Activated naive CD8-positive, alpha-beta T cell treated with anti-CD3 and anti-CD28 coated beads, Interleukin-2, amount 10 ng/mL, durations not matched to agents 7 days and 5 days (primary cell): ENCODE data around the gene FXR2. TPM values are rescaled to one million over a fixed set of nuclear protein-coding genes. Genes with fewer than 3 reads are reported as not detected.

ENCODE experiments used
- ATAC-seq: fragments of 150-1000 bp; cut with Tn5 transposase; one replicate; pipeline ENCODE4 v1.10.0; 2021; ENCODE audit warnings: low read depth, moderate library complexity
- POLR2A ChIA-PET: fragments of 350-600 bp; sonication (Branson Sonifier 250); formaldehyde crosslinking; loops from one replicate; lab custom pipeline; 2021; ENCODE audit warnings: antibody characterized with exemption; lab: Charles Lee
- DNase-seq: peaks from one replicate; pipeline ENCODE4 v3.0.0; 2021
- H3K27ac Mint-ChIP-seq: one replicate; pipeline ENCODE4 v1.8.0; 2022; ENCODE audit warnings: mild to moderate bottlenecking, mixed read lengths
- H3K27me3 Mint-ChIP-seq: one replicate; pipeline ENCODE4 v1.8.0; 2022; ENCODE audit warnings: mild to moderate bottlenecking, moderate library complexity, mixed read lengths
- H3K36me3 Mint-ChIP-seq: one replicate; pipeline ENCODE4 v1.8.0; 2021; ENCODE audit warnings: mild to moderate bottlenecking, mixed read lengths
- H3K4me1 Mint-ChIP-seq: one replicate; pipeline ENCODE4 v1.8.0; 2021; ENCODE audit warnings: mixed read lengths
- H3K4me3 Mint-ChIP-seq: one replicate; pipeline ENCODE4 v1.8.0; 2022; ENCODE audit warnings: mild to moderate bottlenecking, moderate library complexity, mixed read lengths
- H3K9me3 Mint-ChIP-seq: one replicate; pipeline ENCODE4 v1.8.0; 2021; ENCODE audit warnings: mixed read lengths
- total RNA-seq, 2 experiments: library from RNA; stranded (reverse); gene quantifications; one replicate each; pipeline ENCODE4 v1.2.3, GENCODE V29; 2021

FXR2 gene
- total RNA-seq, 2 experiments from 2014 or later, result 37.7 to 38.2 TPM

DNA sequence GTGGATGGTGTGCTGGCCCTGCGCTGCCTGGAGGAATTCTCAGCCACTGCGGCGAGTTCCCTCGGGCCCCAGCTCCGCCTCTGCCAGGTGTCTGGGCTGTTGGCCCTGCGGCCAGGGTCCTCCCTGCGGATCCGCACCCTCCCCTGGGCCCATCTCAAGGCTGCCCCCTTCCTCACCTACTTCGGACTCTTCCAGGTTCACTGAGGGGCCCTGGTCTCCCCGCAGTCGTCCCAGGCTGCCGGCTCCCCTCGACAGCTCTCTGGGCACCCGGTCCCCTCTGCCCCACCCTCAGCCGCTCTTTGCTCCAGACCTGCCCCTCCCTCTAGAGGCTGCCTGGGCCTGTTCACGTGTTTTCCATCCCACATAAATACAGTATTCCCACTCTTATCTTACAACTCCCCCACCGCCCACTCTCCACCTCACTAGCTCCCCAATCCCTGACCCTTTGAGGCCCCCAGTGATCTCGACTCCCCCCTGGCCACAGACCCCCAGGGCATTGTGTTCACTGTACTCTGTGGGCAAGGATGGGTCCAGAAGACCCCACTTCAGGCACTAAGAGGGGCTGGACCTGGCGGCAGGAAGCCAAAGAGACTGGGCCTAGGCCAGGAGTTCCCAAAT is 57.4 kb downstream of the FXR2 start:
- ATAC-seq (no peak), DNase-seq (no peak)
- Mint-ChIP-seq H3K36me3 (peaks cover 30% of the 10 kb centered on the region), H3K27ac (no peak overlapping the region), H3K27me3 (no peaks in the 10 kb centered on the region), H3K9me3 (no peaks in the 10 kb centered on the region), H3K4me3 (no peak overlapping the region), H3K4me1 (peaks cover 61% of the 10 kb centered on the region)
- POLR2A ChIA-PET, result interaction anchor here (6.2 kb wide), 1 partner anchor 42 kb away, joined by 63 read pairs; no protein-coding TSS in a partner anchor

- DNase-seq, result no peak
- Mint-ChIP-seq H3K4me1 (peaks cover 65% of the 10 kb centered on the region), H3K36me3 (peaks cover 30% of the 10 kb centered on the region), H3K27me3 (no peaks in the 10 kb centered on the region), H3K4me3 (no peak overlapping the region), H3K9me3 (no peaks in the 10 kb centered on the region), H3K27ac (peak overlapping the region; percentile 55)
- no peak for ATAC-seq
- POLR2A ChIA-PET, result interaction anchor here (0.8 to 6.2 kb wide), 2 partner anchors 41 to 77 kb away, joined by 3 to 63 read pairs; partner anchors contain the start of gene ZBTB4
These were observed 58.1 kb downstream of the FXR2 start for GRCh38 chr17:7556627-7557026.

GRCh38 chr17:7555320-7555948 is 59.3 kb downstream of the FXR2 start:
- POLR2A ChIA-PET, result interaction anchor here (0.6 kb wide), 1 partner anchor 313 kb away, joined by 7 read pairs; the partner anchor contains the start of gene GABARAP
- peak overlapping the region; percentile 65 for H3K27ac Mint-ChIP-seq
- DNase-seq (no peak), ATAC-seq (no peak)
- H3K4me1 Mint-ChIP-seq, result peaks cover 67% of the 10 kb centered on the region
- no peaks in the 10 kb centered on the region for H3K9me3 Mint-ChIP-seq
- H3K27me3 Mint-ChIP-seq, result no peaks in the 10 kb centered on the region
- H3K4me3 Mint-ChIP-seq, result no peak overlapping the region
- peaks cover 31% of the 10 kb centered on the region for H3K36me3 Mint-ChIP-seq

DNA sequence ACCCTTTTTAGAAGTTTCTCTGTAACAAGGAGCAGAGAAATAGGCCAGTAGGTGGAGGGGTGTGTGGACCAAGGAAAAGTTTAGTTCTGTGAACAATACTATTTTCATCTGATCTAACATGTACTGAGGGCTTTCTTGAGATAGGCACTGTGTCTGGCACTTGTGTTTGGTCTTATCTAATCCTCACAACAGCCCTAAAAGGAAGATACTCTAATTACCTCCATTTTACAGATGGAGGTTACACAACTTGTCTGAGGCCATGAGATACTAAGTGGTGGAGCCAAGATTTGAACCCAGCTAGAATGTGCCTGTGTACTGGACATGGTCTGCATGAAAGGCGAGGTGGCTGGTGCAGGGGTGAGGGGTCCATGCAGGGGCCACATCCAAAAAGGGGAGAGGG is 61.3 kb downstream of the FXR2 start:
- peaks cover 62% of the 10 kb centered on the region for H3K4me1 Mint-ChIP-seq
- no peak for ATAC-seq
- DNase-seq, result no peak
- POLR2A ChIA-PET, result interaction anchor here (0.5 to 2.4 kb wide), 6 partner anchors 8 to 289 kb away, joined by 3 to 12 read pairs (median 8); partner anchors contain the start of genes POLR2A and SENP3
- no peaks in the 10 kb centered on the region for H3K27me3 Mint-ChIP-seq
- no peaks in the 10 kb centered on the region for H3K9me3 Mint-ChIP-seq
- H3K36me3 Mint-ChIP-seq, result peaks cover 36% of the 10 kb centered on the region
- H3K27ac Mint-ChIP-seq, result peak overlapping the region; percentile 93
- H3K4me3 Mint-ChIP-seq, result peak overlapping the region; percentile 75

DNA sequence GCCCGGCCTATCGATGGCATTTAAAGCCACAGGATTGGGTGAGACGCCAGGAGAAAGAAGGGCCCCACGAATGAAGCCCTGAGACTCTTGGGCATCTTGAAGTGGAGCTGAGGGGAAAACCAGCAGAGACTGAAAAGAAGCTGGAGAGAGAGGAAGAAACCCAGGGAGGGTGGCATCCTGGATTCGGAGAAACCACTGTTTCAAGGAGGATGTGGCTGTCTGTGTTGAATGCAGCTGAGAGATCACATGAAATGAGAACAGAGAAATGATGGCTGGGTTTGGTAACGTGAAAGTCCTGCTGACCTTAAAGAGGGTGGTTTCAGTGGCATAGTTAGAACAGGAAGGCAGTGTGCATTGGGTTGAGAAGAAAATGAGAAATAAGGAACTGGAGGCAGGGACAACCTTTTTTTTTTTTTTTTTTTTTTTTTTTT is 62.1 kb downstream of the FXR2 start:
- ATAC-seq, result peak; percentile 80
- Mint-ChIP-seq H3K27me3 (no peaks in the 10 kb centered on the region), H3K36me3 (peaks cover 40% of the 10 kb centered on the region), H3K4me3 (peak overlapping the region; percentile 75), H3K27ac (peak overlapping the region; percentile 93), H3K9me3 (no peaks in the 10 kb centered on the region), H3K4me1 (peaks cover 60% of the 10 kb centered on the region)
- DNase-seq, result peak; percentile 53
- POLR2A ChIA-PET, result interaction anchor here (0.6 to 2.4 kb wide), 19 partner anchors 8 to 290 kb away, joined by 3 to 12 read pairs (median 4); partner anchors contain the start of genes ACAP1, CD68, PLSCR3 and POLR2A

- peaks cover 56% of the 10 kb centered on the region for H3K4me1 Mint-ChIP-seq
- peak overlapping the region; percentile 100 for H3K4me3 Mint-ChIP-seq
- H3K36me3 Mint-ChIP-seq, result peaks cover 40% of the 10 kb centered on the region
- ATAC-seq, result no peak
- DNase-seq, result no peak
- no peaks in the 10 kb centered on the region for H3K9me3 Mint-ChIP-seq
- H3K27me3 Mint-ChIP-seq, result no peaks in the 10 kb centered on the region
- POLR2A ChIA-PET, result interaction anchor here (1.7 to 2.4 kb wide), 4 partner anchors 10 to 167 kb away, joined by 3 to 12 read pairs (median 8); partner anchors contain the start of genes POLR2A and SENP3
- peak overlapping the region; percentile 93 for H3K27ac Mint-ChIP-seq
These were observed 63.3 kb downstream of the FXR2 start for GRCh38 chr17:7551396-7551795.

DNA sequence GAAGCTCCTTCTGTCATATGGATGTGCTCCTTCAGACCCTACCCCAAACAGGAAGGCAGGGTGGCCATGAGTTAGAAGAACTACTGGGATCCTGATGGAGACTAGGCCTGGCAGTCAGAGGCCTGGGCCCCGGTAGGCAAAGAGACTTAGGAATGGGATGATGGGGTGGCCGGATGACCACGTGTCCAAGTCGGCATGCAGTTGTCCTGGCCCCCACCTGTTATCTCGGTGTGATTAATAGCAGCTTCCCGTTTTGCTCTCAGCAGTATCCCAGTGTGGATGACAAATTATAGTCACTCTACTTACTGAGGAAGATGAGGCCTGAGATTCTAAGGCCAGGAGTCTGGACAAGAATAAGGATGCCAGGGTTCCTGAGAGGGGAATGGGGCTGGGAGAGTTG is 64.4 kb downstream of the FXR2 start:
- Mint-ChIP-seq H3K4me1 (peaks cover 49% of the 10 kb centered on the region), H3K27ac (peak overlapping the region; percentile 97), H3K9me3 (no peaks in the 10 kb centered on the region), H3K36me3 (peaks cover 35% of the 10 kb centered on the region), H3K27me3 (no peaks in the 10 kb centered on the region), H3K4me3 (peak overlapping the region; percentile 100)
- POLR2A ChIA-PET, result interaction anchor here (0.5 to 1.6 kb wide), 7 partner anchors 8 to 136 kb away, joined by 3 to 5 read pairs (median 4); partner anchors contain the start of genes POLR2A and TNFSF13
- DNase-seq, result no peak
- ATAC-seq, result no peak

DNA sequence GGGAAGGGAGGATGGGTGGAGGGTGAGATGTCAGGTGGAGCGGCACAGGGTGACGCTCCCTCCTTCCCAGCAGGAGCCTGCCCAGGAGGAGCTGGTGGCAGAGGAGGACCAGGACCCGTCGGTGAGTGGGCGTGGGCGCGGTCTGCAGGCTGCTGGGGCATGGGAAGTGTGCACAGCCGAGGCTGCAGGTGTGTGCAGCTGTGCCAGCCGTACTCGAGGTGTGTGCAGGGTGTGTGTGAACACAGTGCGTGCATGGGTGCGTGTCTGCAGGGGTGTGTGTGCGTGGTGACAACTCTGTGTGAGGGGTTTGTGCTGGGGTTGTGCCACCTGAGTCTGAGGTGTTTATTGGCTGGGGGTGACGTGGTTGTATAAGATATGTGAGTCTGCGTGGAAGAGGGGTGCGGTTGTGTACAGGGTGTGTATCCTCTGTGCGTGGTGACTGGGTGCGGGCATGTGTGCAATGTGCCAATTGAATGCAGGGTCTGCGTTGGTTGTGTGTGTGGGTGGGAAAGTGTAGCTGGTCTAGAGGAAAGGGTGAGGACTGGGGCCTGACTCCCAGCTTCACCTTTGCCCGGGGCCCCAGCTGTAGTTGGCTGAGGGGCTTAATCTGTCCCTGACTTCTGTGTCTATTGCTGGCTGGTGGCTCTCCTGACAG is 65.2 kb downstream of the FXR2 start:
- Mint-ChIP-seq H3K9me3 (no peaks in the 10 kb centered on the region), H3K4me3 (peak overlapping the region; percentile 100), H3K4me1 (peaks cover 46% of the 10 kb centered on the region), H3K27me3 (no peaks in the 10 kb centered on the region), H3K36me3 (peaks cover 31% of the 10 kb centered on the region), H3K27ac (peak overlapping the region; percentile 97)
- DNase-seq (peak; percentile 66), ATAC-seq (peak; percentile 37)
- POLR2A ChIA-PET, result interaction anchor here (0.7 to 2.9 kb wide), 8 partner anchors 9 to 137 kb away, joined by 3 to 8 read pairs (median 4); partner anchors contain the start of genes CD68, POLR2A and TNFSF13

DNA sequence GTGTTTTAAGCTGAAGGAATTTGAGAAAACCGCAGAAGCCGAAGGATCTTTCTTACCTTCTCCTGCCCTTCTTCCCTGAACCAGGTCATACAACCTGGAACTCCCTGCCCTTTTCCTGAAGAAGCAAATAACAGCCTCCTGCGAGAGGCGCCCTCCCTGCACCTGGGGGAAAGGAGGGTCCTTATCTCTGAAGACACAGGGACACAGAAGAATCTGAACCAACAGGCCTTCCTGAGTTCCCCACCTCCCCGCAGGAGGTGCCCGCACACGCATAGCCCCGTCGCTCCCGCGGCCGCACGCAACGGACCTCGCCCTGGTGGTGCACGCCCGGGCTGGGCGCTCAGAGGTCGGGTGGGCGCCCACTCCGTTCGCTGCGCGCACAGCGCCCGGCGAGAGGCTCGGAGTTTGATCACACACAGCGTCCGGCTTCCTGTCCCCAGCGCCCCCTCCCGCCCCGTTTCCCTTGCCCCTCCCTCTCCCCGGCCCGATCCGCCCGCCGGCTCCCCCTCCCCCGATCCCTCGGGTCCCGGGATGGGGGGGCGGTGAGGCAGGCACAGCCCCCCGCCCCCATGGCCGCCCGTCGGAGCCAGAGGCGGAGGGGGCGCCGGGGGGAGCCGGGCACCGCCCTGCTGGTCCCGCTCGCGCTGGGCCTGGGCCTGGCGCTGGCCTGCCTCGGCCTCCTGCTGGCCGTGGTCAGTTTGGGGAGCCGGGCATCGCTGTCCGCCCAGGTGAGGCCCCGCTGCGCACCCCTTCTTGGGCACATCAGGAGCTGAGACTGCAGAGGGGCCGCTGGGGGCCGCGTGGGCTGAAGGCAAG is 65.9 kb downstream of the FXR2 start, which contains the start of gene TNFSF12:
Gene TNFSF12, plus strand, starts transcription at position 474 of the 816 bp plus-strand sequence. Its CDS starts 96 bp downstream, at position 570.
- POLR2A ChIA-PET, result interaction anchor here (0.7 to 2.9 kb wide), 9 partner anchors 10 to 138 kb away, joined by 3 to 10 read pairs (median 5); partner anchors contain the start of genes CD68, POLR2A, TNFSF13 and ZBTB4
- Mint-ChIP-seq H3K36me3 (peaks cover 28% of the 10 kb centered on the region), H3K27me3 (peaks cover 4% of the 10 kb centered on the region), H3K27ac (peak within 1 kb of the TSS; percentile 97), H3K4me1 (peaks cover 43% of the 10 kb centered on the region), H3K4me3 (peak within 1 kb of the TSS; percentile 100), H3K9me3 (no peaks in the 10 kb centered on the region)
- DNase-seq, result peak; percentile 77
- peak; percentile 62 for ATAC-seq

GRCh38 chr17:7544911-7545310 is 69.8 kb downstream of the FXR2 start:
- Mint-ChIP-seq H3K4me1 (peaks cover 15% of the 10 kb centered on the region), H3K27me3 (peaks cover 5% of the 10 kb centered on the region), H3K27ac (no peak overlapping the region), H3K36me3 (peaks cover 12% of the 10 kb centered on the region), H3K4me3 (no peak overlapping the region), H3K9me3 (no peaks in the 10 kb centered on the region)
- no peak for DNase-seq
- POLR2A ChIA-PET, result no interaction called here
- no peak for ATAC-seq
